B cell (primary cell): ENCODE results near the gene CD33.

ENCODE experiments used
- EZH2 ChIP-seq: IDR thresholded peaks from 2 replicates; pipeline ENCODE4 v1.6.1; 2012; ENCODE audit warnings: borderline replicate concordance, low read depth, mild to moderate bottlenecking, moderate library complexity, low read length; ENCODE audit not compliant: insufficient read depth, poor library complexity, severe bottlenecking
- TF ChIP-seq, protein P1 (sequence below): fragments of 200-600 bp; IDR thresholded peaks from one replicate; pipeline ENCODE4 v1.8.0; 2022; ENCODE audit warnings: antibody characterized with exemption, mild to moderate bottlenecking

DNA sequence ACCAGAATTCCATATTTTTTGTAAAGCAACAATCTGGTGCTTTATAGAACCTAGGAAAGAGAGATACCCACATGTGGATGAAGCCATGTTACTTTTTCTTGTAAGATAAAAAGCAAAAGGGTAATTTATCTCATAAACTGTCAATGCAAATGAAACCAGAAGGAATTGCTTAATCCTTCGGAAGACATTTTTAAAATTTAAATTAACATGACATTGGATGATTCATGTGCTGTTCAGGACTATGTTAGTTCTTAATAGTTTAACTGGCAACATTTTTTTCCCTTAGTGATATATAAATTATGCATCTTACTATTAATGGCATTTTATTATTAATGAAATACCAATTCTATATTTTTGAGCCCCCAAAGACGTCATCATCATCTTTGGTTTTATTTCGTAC is 60.8 kb downstream of the CD33 start:
- TF ChIP-seq, protein P1, sequence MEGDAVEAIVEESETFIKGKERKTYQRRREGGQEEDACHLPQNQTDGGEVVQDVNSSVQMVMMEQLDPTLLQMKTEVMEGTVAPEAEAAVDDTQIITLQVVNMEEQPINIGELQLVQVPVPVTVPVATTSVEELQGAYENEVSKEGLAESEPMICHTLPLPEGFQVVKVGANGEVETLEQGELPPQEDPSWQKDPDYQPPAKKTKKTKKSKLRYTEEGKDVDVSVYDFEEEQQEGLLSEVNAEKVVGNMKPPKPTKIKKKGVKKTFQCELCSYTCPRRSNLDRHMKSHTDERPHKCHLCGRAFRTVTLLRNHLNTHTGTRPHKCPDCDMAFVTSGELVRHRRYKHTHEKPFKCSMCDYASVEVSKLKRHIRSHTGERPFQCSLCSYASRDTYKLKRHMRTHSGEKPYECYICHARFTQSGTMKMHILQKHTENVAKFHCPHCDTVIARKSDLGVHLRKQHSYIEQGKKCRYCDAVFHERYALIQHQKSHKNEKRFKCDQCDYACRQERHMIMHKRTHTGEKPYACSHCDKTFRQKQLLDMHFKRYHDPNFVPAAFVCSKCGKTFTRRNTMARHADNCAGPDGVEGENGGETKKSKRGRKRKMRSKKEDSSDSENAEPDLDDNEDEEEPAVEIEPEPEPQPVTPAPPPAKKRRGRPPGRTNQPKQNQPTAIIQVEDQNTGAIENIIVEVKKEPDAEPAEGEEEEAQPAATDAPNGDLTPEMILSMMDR = no peak
- TF ChIP-seq EZH2 = no peak
